Endothelial cell of hepatic sinusoid (primary cell): ENCODE measurements around the gene YBX2.

Experiments used
- in situ Hi-C: cut with HindIII; loops from 2 replicates; pipeline ENCODE4 v1.10.0; 2017; ENCODE audit warnings: low sequenced_read_pairs

The YBX2 gene

DNA sequence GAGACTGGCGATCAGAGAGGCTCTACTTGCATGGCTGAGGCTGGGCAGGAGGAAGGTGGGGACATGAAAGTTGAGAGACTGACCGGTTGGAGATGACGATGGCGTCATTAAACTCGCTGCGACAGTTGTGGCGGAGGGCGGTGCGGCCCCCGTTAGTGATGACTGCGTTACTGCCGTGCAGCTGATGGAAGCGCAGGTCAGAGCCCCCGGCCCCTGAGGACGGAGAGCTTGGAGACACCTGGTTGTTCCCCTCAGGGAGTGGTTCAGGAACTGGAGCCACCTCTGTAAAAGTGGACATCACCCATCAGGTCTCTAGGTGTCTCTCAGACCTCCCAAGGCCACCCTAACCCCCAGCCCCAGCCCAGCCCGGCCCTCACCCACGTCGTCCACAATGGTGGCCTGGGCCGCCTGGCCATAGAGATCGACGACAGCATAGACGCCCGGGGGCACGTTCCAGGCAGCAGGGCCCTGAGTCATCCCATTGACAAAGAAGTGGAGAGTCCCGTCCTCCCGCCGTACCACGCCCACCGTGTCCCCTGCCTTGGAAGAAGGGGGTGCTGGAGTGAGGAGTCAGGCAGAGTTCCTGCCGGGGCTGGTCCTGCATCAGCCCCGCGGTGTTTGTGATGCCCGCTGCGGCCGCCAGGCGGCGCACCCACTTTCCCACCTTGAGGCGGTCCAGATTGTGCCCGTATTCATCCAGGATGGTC lies 29.4 kb upstream of the YBX2 start:
- in situ Hi-C loops = no loop called here

DNA sequence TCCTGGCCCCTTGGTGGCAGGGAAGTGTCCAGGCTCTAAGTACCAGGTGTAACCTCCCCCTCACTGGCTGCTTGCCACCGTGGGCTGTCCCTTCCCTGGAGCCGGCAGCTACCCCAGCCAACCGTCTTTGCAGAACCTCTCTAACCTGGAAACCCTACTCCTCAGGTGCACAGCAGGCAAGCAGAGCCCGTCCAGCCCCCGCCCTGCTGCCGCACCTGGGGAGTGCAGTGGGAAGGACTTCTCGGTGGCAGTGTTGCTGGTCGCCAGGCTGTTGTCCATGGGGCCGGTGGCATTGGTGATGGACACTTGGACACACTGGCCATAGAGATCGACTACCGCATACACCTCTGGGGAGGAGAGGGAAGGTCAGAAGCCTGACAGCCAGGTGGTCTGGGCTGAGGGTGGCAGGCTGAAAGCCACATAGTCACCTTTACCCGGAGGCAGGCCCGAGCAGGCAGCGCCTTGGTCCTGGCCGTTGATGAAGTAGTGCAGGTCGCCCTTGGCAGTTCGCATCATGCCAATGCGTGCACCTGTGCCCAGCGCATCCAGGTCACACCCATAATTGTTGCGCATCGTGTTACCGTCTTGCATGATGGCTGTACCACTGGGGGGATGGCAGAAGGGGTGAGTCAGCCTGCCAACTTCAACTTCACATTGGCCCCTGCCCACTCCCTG lies 28.2 kb upstream of the YBX2 start:
- in situ Hi-C loops = no loop called here

DNA sequence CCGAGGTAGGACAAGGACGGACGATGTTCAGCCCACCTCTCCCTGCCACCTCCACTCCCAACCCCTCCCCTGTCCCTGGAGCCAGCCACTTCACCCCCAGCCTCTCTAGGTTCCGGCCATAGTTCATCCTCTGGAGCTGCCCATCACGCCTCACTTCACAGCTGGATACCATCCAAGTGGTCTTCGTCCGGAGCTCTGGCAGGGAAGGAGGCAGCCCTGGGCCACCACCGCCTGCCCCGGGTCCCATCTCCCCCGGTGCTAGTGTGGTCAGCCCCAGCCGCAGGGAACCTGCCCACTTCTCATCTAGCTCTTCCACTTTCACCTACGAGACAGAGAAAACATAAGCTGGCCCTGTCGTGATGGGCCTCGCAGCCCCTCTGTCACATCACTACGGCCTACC lies 27.0 kb upstream of the YBX2 start:
- in situ Hi-C loops = no loop called here

DNA sequence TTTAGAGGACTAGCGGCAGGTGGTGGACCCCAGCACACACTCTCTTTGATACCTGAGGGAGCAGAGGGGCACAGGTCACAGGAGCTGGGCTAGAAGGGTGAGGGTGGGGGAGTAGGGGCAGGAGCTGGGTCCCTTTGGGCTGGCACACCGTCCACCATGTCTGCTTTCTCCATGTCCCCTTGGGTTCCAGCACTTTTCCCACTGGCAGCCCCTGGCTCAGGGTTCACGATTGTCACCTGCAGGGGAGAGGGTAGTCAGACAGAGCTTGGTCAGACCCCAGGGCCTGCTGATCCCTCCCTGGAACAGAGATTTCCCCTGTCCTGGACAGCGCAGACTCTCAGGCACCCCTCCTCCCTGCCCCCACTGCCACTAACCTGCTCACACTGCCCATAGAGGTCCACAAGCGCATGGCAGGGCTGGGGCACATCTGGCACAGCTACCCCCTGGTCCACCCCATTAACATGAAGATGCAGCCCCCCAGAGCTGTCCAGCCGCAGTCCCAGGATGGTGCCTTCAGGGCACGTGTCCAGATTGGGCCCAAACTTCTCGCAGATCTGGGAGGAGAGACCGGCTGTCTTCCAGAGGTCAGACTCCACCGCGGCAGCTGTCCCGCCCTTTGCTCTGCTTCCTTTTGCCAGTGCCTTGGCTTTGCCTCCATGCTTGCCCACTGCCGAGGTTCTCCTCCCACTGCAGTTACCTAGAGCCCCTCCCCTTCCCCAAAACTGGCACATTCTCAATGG lies 23.9 kb upstream of the YBX2 start:
- in situ Hi-C loops = no loop called here

DNA sequence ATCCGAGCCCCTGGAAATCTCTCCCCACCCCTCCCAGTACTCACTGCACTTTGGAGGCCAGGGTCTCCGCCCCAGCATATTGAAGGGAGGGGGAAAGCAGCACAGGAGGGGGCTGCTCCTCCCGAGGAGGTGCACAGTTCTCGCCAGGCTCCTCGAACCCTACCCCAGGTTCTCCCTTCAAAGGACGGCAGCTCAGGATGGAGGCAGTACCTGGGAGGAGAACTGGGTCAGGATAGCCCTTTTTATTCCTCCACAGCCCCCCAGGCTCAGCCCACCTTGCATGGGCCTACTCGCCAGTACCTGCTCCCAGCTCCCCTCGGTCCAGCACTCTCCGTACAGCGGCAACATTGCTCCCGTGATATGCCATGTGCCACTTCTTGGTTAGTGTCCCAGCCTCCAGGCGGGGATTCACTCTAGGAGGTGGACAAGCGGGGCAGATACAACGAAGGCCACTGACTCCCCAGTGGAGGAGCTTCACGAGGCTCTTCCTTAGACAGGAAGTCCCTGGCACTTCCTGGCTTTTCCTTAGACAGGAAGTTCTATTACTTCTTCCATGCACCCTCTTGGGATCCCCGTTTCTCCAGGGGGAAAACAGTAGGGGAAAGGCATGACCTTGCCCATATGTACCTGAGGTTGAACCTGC lies 22.8 kb upstream of the YBX2 start:
- in situ Hi-C loops = no loop called here

DNA sequence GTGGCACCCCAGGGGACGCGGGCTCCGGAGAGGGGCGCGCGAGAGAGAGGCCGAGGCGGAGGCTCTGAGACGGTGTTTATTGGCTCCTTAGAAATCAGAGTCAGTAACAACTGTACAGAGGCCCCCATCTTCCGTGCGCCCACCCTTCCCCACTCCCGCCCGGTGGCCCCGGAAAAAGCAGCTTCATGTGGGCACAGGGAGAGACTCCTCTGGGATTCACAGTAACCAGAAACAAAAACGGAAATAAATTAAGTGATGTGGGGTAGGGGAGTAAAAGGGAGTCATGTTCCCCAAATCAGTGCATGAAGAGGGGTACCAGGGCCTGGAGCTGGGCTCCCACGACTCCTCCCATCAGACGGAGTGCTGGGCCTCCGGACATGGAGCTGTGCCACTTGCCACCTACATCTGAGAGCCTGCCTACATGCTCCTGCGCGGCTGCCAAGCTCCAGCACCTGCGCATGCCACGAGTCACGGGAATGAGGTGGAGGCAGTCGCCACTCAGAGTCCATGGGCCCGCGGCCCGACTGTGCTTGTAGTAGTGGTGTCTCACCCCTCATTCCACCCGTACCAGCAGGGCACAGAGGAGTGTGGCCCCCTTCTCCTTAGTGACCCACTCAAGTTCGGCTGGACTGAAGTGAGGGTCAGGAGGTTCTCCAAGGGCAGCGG lies 21.3 kb upstream of the YBX2 start:
- in situ Hi-C loops = no loop called here

DNA sequence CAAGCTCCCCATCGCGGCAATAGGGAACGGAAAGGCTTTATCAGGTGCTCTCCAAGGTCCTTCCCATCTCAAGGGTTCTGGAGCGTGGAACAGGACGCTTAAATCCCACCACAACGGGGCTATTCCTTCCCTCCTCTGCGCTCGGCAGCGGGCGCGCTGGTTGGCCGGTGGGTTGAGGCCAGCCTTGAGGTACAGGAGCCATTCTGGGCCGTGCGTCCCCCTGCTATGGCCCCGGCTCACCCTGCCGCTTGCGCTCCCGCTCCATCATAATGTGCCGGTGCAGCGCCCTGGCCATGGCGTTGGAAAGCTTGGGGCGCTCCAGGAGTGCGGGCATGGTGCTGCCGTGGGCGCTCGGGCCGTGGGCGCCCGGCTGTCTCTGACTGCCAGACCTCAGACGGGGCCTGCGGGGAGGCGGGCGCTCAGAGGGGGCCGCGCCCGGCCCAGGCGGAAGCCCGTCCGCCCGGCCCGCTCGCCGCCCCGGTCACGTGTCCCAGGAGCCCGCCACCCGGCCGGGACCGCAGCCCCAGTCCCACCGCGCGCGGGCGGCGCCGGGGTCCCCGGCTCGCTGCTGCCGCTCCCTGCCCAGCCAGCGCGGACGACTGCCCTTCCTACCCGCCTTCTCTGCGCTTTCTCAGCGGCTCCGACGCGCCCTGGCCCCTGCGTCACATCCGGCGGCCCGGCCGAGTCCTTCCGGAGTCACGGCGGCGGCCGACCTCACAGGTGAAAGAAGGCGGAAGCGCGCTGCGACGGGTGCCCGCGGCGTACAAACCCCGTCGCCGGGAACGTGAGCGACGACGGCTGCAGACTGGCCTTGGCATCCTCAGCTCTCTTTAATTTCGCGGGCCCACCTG lies 20.5 kb upstream of the YBX2 start, which contains the start of gene GPS2:
GPS2 (minus strand) TSS at position 642 of the 851 bp plus-strand sequence; CDS start at position 334, 308 bp downstream.
- in situ Hi-C loops = no loop called here

DNA sequence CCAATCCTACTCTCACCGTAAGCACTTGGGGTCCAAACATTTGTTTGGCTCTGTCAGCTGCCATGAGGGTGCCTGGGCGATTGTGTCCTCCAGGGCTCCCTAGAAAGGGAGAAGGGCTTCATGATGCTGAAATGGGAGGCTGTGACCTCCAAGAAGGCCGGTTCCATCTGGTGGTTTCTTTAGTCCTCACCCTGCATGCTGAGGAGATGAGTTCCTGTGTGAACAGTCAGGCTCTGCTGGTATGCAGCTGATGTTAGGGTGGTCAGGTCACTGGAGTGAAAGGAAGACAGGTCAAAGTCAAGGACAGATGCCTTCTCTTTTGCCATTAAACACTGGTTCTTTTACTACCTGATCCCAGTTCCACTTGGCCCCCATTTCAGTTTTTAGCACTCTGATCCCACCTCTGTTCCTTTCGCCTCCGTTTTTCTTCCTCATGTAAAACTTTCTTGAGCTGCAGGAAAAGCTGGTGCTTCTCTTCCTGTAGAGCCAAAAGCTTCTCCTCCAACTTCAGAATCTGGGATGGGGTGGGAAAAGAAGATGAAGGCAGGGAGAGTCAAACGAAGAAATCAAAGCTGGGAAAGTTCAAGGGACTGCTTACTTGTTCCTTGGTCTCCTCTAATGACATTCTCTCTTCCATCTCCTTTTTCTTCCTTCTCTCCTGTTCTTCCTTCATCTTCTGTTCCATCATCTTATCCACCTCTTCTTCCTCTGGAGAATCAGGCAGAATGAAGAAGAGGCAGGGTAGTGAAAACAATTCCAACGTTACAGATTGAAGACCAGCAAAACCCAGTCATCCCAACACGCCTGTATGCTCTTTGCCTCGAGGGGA lies 19.7 kb upstream of the YBX2 start:
- in situ Hi-C loops = no loop called here

DNA sequence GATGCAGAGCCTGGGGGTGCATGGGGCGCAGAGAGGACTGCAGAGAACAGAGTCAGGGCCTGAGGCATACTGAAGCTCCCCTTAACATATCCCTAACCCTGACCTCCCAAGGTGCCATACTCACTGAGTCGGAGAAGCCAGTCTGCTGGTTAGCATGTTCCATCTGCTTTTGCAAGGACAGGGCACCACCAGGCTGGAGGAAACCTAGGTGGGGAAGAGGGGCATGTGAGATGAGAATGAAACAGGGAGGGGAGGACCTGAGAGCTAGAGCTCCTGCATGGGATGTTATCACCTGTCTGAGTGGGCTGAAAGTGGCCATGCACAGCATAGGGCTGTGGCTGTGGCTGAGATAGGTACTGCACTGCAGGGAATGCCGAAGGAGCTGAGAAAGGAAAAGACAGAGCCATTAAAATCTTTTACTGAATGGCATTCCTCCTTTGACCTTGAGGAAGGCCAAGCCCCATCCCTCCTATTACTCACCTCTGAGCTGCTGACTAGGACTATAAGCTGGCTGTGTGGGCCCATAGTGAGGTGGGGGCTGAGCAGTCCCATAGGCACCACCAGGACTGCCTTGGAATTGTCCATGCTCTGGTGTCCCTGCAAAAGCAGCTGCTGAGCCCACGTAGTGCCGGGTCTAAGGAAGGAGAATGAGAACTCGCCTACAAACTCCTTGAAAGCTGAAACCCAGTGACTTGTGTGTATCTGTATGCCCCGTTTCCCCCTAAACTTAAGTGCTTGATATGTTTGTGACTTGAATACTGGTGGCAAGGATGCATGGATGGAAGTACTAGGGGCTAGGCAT lies 18.9 kb upstream of the YBX2 start:
- in situ Hi-C loops = no loop called here

DNA sequence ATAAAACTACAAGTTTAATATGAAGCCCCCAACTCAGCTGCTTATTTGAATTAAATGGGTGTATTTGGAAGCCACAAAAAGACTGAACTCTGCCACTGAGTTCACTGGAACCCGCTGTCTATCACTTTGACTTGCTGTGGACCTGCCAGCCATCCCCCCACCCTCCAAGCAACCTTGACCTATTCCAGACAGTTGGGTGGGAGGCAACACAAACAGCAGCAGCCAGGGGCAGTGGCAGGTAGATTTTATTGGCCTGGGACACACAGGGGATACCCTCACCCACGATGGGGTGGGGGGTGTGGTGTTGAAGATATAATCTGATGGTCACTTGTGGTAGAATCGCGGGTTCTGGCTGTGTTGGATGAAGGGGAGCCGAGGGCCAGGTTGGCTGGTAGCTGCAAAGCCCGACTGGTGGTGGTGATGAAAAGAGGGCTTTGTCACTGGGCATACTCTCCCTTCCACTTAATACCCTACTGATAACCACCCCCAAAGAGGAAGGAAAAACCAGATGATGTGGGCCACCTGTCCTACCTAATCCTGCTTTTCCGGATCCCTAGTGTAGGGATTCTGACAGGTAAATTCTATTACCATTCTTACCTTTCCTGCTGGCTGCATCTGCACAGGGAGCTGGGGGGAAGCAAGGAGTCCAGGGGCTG lies 18.1 kb upstream of the YBX2 start:
- in situ Hi-C loops = no loop called here

DNA sequence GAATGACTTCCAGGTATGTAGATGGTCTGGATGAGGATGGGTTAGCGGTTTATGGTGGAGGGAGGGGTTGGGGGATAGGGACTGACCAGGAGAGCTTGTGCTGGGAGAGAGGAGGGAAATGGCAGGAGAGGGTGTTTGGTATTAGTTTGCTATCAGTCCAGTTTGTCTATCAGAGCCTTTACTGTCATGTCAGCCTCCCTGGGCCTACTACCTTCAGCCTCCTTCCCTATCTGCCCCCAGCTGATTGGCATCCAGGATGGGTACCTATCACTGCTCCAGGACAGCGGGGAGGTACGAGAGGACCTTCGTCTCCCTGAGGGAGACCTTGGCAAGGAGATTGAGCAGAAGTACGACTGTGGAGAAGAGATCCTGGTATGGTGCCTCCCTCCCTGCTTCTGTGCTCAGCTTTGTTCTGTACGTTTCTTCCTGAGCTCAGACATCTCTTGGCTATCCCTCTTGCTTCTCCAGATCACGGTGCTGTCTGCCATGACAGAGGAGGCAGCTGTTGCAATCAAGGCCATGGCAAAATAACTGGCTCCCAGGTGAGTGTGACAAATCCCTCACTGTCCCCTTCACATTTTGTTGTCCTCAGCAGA lies 16.8 kb upstream of the YBX2 start:
- in situ Hi-C loops = no loop called here

DNA sequence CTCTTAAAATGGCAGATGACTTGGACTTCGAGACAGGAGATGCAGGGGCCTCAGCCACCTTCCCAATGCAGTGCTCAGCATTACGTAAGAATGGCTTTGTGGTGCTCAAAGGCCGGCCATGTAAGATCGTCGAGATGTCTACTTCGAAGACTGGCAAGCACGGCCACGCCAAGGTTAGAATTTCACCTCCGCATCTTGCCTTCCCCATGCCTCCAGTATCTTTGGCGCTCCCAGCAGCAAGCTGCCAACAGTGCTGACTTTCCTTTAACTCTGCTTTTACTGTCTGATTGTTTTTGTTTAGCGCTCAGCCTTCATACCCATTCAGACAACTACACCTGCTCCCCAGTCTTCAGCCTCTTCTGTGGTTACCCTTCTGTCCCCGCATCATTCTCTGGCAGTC lies 15.2 kb upstream of the YBX2 start:
- in situ Hi-C loops = no loop called here

DNA sequence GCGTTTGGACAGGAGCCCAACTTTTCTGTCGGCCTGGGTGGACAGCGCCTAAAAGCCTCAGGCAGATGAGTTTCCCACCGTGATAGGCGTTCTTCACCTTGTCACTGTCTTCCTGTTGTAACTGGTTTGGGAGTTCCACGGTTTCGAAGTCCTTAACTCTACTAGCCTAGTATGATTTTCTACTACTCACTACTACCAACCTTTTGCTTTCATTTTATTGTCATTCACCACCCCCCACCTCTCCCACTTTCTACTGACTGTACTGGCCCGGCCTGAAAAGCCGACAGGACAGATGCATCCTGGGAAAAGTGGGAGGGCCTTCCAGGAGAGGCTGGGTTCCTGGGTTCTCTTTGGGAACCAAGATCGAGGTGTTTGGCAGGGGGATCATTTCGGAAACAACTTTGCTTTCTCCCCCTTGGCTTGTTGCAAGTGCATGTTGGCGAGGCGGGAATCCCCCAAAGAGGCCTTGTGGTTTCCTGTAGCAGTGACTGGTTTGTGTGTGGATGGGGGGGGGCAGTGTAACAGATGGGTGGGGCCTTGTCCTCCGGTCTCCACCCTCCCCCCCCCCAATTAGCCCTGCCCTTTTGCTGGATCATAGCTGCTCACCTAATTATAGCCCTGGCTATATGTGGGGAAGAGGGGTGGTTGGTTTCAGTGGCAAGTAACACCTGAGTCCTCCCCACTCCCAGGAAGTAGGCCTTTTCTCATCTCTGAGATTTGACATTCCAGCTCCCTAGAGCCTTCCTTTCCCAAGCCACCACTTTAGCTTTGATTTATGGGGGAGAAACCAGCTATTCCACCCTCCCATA lies 14.4 kb upstream of the YBX2 start:
- in situ Hi-C loops = no loop called here

DNA sequence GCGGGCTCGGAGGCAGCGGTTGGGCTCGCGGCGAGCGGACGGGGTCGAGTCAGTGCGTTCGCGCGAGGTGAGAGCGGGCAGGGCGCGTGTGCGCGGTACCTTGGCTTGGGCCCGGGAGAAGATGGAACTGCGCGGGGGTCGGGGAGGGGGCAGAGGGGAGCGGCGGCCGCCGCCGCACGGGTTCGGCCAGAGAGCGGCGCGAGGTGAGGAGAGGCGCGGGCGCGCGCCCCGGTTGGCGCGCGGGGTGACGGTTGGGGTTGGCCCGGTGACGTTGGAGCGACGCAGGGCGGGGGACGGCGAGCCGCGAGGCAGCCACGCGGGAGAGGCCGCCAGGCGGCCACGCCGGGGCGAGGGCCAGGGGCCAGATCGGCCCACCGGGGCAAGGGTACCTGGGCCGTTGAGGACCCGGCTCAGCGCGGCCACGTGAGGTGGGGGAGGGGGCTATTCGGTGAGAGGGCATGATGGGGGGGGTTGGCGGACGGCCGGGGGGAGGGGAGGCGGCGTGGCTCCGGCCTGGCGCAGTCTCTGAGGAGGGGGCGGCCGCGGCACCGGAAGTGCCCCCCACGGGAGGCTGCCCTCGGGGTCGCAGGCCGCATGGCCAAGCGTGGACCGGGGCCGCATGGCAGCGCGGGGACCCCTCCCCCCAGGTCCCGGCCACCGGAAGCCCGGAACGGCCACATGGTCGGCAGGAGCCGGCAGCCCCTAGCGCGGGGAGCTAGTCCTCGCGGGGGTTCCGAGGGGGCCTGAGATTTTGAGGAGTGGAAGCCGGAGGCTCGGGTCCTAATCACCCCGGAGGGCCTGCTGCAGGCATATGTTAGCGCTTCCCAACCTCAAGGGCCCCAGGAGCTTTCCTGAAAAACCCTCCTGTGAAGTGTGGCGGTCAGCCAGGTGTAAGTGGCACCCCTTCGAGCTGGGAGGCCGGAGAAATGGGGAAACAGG lies 13.5 kb upstream of the YBX2 start:
- in situ Hi-C loops = no loop called here

DNA sequence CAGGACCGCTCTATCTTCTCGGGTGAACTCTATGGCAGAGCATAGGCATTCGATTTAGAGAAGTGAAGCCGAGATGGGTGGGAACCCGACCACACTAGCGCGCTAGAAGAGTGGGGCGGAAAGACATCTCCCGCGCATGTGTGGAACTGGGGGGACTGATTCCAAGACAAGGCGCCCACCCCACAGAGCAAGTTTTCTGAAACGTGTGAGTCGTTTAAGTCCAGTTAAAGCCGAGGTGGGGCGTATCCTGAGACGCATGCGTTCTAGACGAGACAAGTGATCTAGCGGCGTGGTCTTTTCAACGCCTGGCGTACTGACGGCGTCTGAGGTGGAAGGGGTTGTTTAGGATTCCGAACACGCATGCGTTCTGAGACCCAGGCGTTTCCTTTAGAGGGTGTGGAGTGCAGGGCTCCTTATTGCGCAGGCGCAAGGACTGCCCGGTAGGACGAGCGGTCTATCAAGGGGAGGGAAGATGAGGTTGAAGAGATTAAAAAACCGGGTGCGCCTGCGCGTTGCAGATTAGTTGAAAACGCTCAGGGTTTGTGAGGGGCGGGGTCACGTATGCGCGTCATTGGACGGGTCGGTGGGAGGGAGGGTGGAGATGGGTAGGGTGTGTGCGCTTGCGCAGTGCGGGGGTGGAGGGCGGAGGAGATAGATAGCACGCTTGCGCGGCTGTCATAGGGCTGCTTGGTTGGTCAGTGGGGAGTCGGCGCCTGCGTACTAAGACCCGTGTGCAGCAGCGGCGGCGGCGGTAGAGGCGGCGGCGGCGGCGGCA lies 12.7 kb upstream of the YBX2 start, which contains the start of gene EIF5A:
EIF5A (plus strand) TSS at position 718 of the 775 bp plus-strand sequence. CDS start 2,008 bp downstream, outside the sequence.
- in situ Hi-C loops = no loop called here
